Peyer's patch (tissue), 4 donors: ENCODE results near the gene CYP24A1.

ENCODE experiments used
- CTCF ChIP-seq, 6 experiments: fragments of 450-650 bp in 4 of 6; fragments of 200-600 bp in 2 of 6; sonication (generic) in 1 of 6; IDR thresholded peaks; one replicate each; pipeline ENCODE4 v1.5.1; 2017 to 2019; ENCODE audit warnings: antibody characterized with exemption in 6 of 6, mild to moderate bottlenecking in 3 of 6, moderate library complexity in 1 of 6
- POLR2A ChIP-seq, 2 donors: fragments of 450-650 bp; IDR thresholded peaks; one replicate each; pipeline ENCODE4 v1.5.1; 2017; ENCODE audit warnings: antibody characterized with exemption in 2 of 2, mild to moderate bottlenecking in 2 of 2, moderate library complexity in 2 of 2

- no peak for TF ChIP-seq POLR2A (IDR thresholded peaks at IDR 0.05)
- TF ChIP-seq CTCF (IDR thresholded peaks at IDR 0.05): no peak
Measured at GRCh38 chr20:54153847-54154246, 19.9 kb downstream of the CYP24A1 start.
